Measurements from ENCODE around the gene SAMMSON. TPM values are rescaled to one million over a fixed set of nuclear protein-coding genes. Genes with fewer than 3 reads are reported as not detected.

The SAMMSON gene
- total and polyA plus RNA-seq, 4 experiments from 2014 or later, result not detected

DNA sequence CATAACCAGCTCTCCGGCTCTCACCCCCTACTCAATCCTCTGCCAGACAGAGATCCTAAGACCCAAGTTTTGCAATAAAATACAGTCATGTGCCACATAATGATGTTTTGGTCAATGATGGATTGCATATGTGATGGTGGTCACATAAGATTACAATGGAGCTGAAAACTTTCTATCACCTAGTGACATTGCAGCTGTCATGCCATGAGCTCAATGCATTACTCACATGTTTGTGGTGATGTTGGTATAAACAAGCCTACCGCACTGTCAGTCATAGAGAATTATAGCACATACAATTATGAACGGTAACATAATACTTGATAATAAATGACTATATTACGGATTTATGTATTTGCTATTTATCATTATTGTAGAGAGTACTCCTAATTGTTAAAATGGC lies 26.9 kb upstream of the SAMMSON start:
- Histone ChIP-seq H3K9me3 (ENCODE audit: control insufficient read depth in 1 of 2, low read length in 2 of 2) (no peaks in the 10 kb centered on the region), H3K27me3 (ENCODE audit: insufficient read depth, low read length) (no peaks in the 10 kb centered on the region), H3K4me3 (ENCODE audit: low read length in 2 of 2) (no peak overlapping the region), H3K27ac (ENCODE audit: low read depth, low read length) (no peak overlapping the region), H3K4me1 (ENCODE audit: insufficient read depth, low read length) (no peaks in the 10 kb centered on the region), H3K36me3 (ENCODE audit: insufficient read depth, low read length) (no peaks in the 10 kb centered on the region)
- ChIA-PET CTCF (ENCODE audit: partially characterized antibody) (no interaction called here), POLR2A (ENCODE audit: partially characterized antibody) (no interaction called here)
- Mint-ChIP-seq H3K4me1 (no peaks in the 10 kb centered on the region), H3K9me3 (peaks cover 0 to 15% (median 6%) of the 10 kb centered on the region in 8 donors), H3K36me3 (no peaks in the 10 kb centered on the region), H3K27ac (peak overlapping the region in 1 of 7 donors; percentile 12), H3K27me3 (peaks cover 0 to 2% of the 10 kb centered on the region in 2 donors), H3K4me3 (no peak overlapping the region)
- intact Hi-C loops (cut with micrococcal nuclease), result no loop called here
- no peak for DNase-seq

DNA sequence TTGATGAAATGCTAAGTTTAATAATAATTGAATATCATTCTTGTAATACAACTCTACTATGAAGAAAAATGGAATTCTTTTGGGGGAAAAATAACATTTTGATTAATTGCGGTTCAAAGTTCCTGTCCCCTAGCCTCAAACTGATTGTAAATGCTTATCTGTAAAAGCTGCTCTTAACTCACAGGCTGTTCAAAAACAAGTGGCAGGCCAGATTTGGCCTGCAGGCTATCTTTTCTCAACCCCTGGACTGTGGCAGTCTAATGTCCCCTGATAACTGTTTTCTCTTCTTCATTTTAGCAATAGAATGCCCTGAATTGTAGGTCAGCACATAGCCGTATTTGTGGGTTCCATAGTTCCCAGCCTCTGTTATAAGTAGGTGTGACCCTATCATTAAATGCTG lies 23.5 kb upstream of the SAMMSON start:
- no peaks in the 10 kb centered on the region for H3K27me3 ChIP-seq (ENCODE audit: insufficient read depth, low read length)
- ChIA-PET POLR2A (ENCODE audit: partially characterized antibody) (no interaction called here), CTCF (ENCODE audit: partially characterized antibody) (no interaction called here)
- Mint-ChIP-seq H3K4me1 (no peaks in the 10 kb centered on the region), H3K9me3 (peaks cover 0 to 33% (median 12%) of the 10 kb centered on the region in 8 donors), H3K27me3 (peaks cover 0 to 4% of the 10 kb centered on the region in 2 donors), H3K27ac (no peak overlapping the region), H3K4me3 (no peak overlapping the region), H3K36me3 (no peaks in the 10 kb centered on the region)
- DNase-seq, result no peak
- H3K27ac ChIP-seq (ENCODE audit: low read depth, low read length), result no peak overlapping the region
- intact Hi-C loops (cut with micrococcal nuclease), result no loop called here
- H3K4me3 ChIP-seq (ENCODE audit: low read length in 2 of 2), result no peak overlapping the region
- H3K4me1 ChIP-seq (ENCODE audit: insufficient read depth, low read length), result no peaks in the 10 kb centered on the region
- no peaks in the 10 kb centered on the region for H3K9me3 ChIP-seq (ENCODE audit: control insufficient read depth in 1 of 2, low read length in 2 of 2)
- H3K36me3 ChIP-seq (ENCODE audit: insufficient read depth, low read length), result no peaks in the 10 kb centered on the region

DNA sequence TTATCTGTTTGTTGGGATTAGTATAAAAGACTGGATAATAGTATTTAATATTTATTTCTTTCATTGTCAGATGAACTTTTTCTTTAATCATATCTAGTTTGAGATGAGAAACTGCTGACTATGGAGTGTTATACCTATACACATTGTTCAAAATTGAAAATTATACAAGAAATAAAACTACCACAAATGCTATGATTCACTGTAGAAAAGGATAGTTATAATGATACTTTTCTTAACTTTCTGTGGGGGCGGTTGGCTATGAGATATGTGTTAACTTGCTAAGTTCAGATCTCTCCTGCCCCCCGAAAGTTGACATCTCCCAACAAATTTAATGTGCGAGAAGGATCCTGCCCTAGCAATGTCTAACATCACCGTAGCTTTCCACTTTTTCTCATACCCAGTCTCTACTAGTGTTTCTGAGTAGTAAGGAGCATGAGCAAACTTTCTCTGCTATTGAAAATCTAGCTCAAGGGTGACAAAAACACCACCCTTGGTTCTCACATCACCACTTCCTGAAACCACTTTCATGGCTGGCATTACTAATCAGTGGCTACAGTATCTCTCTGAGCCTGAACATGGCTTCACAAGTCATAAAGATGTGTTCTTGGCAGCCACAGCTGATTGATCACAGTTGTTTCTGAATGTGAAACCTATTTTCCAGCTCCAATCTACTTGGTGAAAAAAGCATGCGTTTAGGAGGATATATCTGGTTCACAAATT lies 15.8 kb upstream of the SAMMSON start:
- Histone ChIP-seq H3K4me3 (ENCODE audit: low read length in 2 of 2) (no peak overlapping the region), H3K27ac (ENCODE audit: low read depth, low read length) (no peak overlapping the region), H3K36me3 (ENCODE audit: insufficient read depth, low read length) (no peaks in the 10 kb centered on the region), H3K9me3 (ENCODE audit: control insufficient read depth in 1 of 2, low read length in 2 of 2) (no peaks in the 10 kb centered on the region), H3K4me1 (ENCODE audit: insufficient read depth, low read length) (no peaks in the 10 kb centered on the region), H3K27me3 (ENCODE audit: insufficient read depth, low read length) (no peaks in the 10 kb centered on the region)
- intact Hi-C loops (cut with micrococcal nuclease), result no loop called here
- peaks cover 0 to 13% (median 4%) of the 10 kb centered on the region in 8 donors for H3K9me3 Mint-ChIP-seq
- H3K4me3 Mint-ChIP-seq, result no peak overlapping the region
- no peak for DNase-seq
- ChIA-PET POLR2A (ENCODE audit: partially characterized antibody) (no interaction called here), CTCF (ENCODE audit: partially characterized antibody) (no interaction called here)
- H3K4me1 Mint-ChIP-seq, result no peaks in the 10 kb centered on the region
- H3K27ac Mint-ChIP-seq, result no peak overlapping the region
- peaks cover 0 to 1% of the 10 kb centered on the region in 2 donors for H3K27me3 Mint-ChIP-seq
- H3K36me3 Mint-ChIP-seq, result no peaks in the 10 kb centered on the region

DNA sequence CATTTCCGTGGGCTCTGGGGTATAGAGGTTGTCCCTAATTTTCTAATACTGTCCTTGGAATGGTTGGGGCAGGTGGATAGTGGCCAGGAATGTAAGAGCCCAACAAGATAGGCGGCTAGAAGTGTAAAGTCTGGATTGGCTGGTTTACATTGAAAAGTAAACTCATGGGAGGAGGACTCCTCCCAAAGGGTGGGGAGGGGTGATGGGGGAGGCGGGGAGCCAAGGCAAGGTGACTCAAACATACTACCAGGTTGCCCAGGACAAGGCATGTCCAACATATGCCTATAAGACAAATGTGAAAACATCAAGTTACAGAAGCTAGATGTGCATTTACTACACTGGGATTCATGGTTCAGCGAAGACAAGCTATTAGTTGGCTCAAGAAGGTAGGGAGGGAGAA lies 14.3 kb upstream of the SAMMSON start:
- intact Hi-C loops (cut with micrococcal nuclease), result no loop called here
- no peak overlapping the region for H3K4me3 Mint-ChIP-seq
- H3K36me3 Mint-ChIP-seq, result no peaks in the 10 kb centered on the region
- peaks cover 0 to 5% (median 2%) of the 10 kb centered on the region in 8 donors for H3K9me3 Mint-ChIP-seq
- DNase-seq, result peak in 1 of 5 donors; percentile 35
- no peak overlapping the region for H3K27ac Mint-ChIP-seq
- ChIA-PET POLR2A (ENCODE audit: partially characterized antibody) (no interaction called here), CTCF (ENCODE audit: partially characterized antibody) (no interaction called here)
- H3K4me1 Mint-ChIP-seq, result no peaks in the 10 kb centered on the region
- no peaks in the 10 kb centered on the region for H3K36me3 ChIP-seq (ENCODE audit: insufficient read depth, low read length)
- no peaks in the 10 kb centered on the region for H3K9me3 ChIP-seq (ENCODE audit: control insufficient read depth in 1 of 2, low read length in 2 of 2)
- H3K4me1 ChIP-seq (ENCODE audit: insufficient read depth, low read length), result no peaks in the 10 kb centered on the region
- peaks cover 0 to 1% of the 10 kb centered on the region in 2 donors for H3K27me3 Mint-ChIP-seq
- H3K27ac ChIP-seq (ENCODE audit: low read depth, low read length), result no peak overlapping the region
- H3K27me3 ChIP-seq (ENCODE audit: insufficient read depth, low read length), result no peaks in the 10 kb centered on the region
- no peak overlapping the region for H3K4me3 ChIP-seq (ENCODE audit: low read length in 2 of 2)

DNA sequence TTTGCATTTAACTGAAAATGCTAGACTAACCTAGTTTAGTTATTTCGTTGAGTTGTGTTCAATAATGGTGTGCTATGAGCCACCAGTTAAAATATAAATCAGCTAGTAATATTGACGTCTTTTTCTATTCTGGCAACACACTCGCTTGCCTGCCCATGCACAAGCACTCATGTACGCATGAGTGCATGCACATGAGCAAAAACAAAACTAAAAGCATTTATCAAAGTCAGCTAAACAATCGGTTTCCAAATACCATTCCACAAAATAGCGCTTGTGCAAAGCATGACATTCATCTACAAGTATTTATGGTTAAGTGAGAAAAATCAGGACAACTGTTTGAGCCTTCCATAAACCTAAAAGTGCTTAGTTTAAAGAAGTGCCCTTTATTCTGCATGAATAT lies 13.1 kb upstream of the SAMMSON start:
- Mint-ChIP-seq H3K4me3 (no peak overlapping the region), H3K9me3 (peaks cover 0 to 5% (median 0%) of the 10 kb centered on the region in 8 donors), H3K4me1 (no peaks in the 10 kb centered on the region), H3K27ac (no peak overlapping the region), H3K27me3 (no peaks in the 10 kb centered on the region), H3K36me3 (no peaks in the 10 kb centered on the region)
- ChIA-PET POLR2A (ENCODE audit: partially characterized antibody) (no interaction called here), CTCF (ENCODE audit: partially characterized antibody) (no interaction called here)
- no peaks in the 10 kb centered on the region for H3K4me1 ChIP-seq (ENCODE audit: insufficient read depth, low read length)
- no peaks in the 10 kb centered on the region for H3K36me3 ChIP-seq (ENCODE audit: insufficient read depth, low read length)
- intact Hi-C loops (cut with micrococcal nuclease), result no loop called here
- no peaks in the 10 kb centered on the region for H3K9me3 ChIP-seq (ENCODE audit: control insufficient read depth in 1 of 2, low read length in 2 of 2)
- no peak overlapping the region for H3K4me3 ChIP-seq (ENCODE audit: low read length in 2 of 2)
- H3K27me3 ChIP-seq (ENCODE audit: insufficient read depth, low read length), result no peaks in the 10 kb centered on the region
- no peak for DNase-seq
- H3K27ac ChIP-seq (ENCODE audit: low read depth, low read length), result no peak overlapping the region

DNA sequence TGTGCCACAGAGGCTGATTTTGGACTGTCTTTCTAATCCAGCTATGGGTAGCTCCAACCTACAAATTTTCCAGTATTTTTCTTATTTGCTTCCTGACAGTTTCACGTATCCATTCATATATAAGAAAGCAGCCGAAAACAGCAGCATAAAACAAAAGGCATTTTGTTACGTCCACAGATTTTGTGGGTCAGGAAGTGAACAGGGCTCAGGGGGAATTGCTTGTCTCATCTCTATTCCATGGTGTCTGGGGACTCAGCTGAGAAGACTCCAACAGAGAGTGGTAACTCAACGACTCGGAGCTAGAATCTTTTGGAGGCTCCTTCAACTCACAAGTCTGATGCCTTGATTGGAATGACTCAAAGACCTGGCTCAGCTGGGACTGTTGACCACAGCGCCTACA lies 11.7 kb upstream of the SAMMSON start:
- CTCF ChIA-PET (ENCODE audit: partially characterized antibody), result no interaction called here
- Mint-ChIP-seq H3K9me3 (peaks cover 0 to 3% (median 0%) of the 10 kb centered on the region in 8 donors), H3K4me3 (no peak overlapping the region), H3K27ac (no peak overlapping the region), H3K27me3 (no peaks in the 10 kb centered on the region), H3K4me1 (no peaks in the 10 kb centered on the region), H3K36me3 (no peaks in the 10 kb centered on the region)
- Histone ChIP-seq H3K36me3 (ENCODE audit: insufficient read depth, low read length) (no peaks in the 10 kb centered on the region), H3K27ac (ENCODE audit: low read depth, low read length) (no peak overlapping the region), H3K9me3 (ENCODE audit: control insufficient read depth in 1 of 2, low read length in 2 of 2) (no peaks in the 10 kb centered on the region), H3K4me1 (ENCODE audit: insufficient read depth, low read length) (no peaks in the 10 kb centered on the region), H3K27me3 (ENCODE audit: insufficient read depth, low read length) (no peaks in the 10 kb centered on the region), H3K4me3 (ENCODE audit: low read length in 2 of 2) (no peak overlapping the region)
- no peak for DNase-seq
- POLR2A ChIA-PET (ENCODE audit: partially characterized antibody), result no interaction called here
- intact Hi-C loops (cut with micrococcal nuclease), result no loop called here

DNA sequence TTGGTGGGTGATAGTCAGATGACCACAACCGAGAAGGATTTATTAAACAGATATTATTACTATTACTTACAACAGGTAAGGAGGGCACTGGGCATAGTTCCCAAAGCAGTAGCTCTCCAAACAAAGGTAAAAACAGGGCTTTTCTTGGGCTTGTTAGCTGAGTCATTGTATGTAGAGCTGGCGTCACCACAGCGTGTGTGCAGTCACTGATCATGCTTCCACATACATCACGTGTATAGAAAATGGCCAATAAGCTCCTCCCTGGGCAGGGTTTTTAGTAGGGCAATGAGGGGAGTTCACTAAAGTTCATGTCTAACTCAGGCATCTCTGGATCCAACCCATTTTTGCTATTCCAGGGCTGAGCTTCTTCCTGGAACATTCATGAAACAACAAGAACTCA lies 5.8 kb upstream of the SAMMSON start:
- Histone ChIP-seq H3K36me3 (ENCODE audit: insufficient read depth, low read length) (no peaks in the 10 kb centered on the region), H3K4me1 (ENCODE audit: insufficient read depth, low read length) (no peaks in the 10 kb centered on the region), H3K27me3 (ENCODE audit: insufficient read depth, low read length) (no peaks in the 10 kb centered on the region), H3K27ac (ENCODE audit: low read depth, low read length) (no peak overlapping the region), H3K9me3 (ENCODE audit: control insufficient read depth in 1 of 2, low read length in 2 of 2) (no peaks in the 10 kb centered on the region), H3K4me3 (ENCODE audit: low read length in 2 of 2) (no peak overlapping the region)
- ChIA-PET POLR2A (ENCODE audit: partially characterized antibody) (no interaction called here), CTCF (ENCODE audit: partially characterized antibody) (no interaction called here)
- no peak for DNase-seq
- no peak overlapping the region for H3K27ac Mint-ChIP-seq
- H3K4me1 Mint-ChIP-seq, result no peaks in the 10 kb centered on the region
- H3K9me3 Mint-ChIP-seq, result no peaks in the 10 kb centered on the region
- H3K27me3 Mint-ChIP-seq, result no peaks in the 10 kb centered on the region
- intact Hi-C loops (cut with micrococcal nuclease), result no loop called here
- H3K4me3 Mint-ChIP-seq, result no peak overlapping the region
- no peaks in the 10 kb centered on the region for H3K36me3 Mint-ChIP-seq

DNA sequence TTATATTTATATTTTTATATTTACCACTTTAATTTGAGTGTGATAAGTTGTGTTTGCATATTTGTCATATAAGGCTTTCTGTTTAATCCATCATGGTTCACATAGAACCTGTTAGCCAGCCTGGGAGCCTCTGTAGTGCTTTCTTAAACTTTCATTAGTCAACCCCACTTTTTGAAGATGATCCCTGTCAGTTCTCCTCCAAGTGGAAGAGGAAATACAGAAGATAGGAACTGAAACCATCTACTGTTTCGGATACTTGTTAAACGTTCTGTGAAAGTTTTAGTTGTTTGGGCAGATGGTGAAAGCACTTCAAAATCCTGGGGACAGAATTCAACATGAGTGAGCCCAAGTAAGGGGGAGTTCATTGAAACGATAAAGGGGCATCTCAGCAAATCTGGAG lies 4.6 kb upstream of the SAMMSON start:
- intact Hi-C loops (cut with micrococcal nuclease), result no loop called here
- Histone ChIP-seq H3K36me3 (ENCODE audit: insufficient read depth, low read length) (no peaks in the 10 kb centered on the region), H3K27me3 (ENCODE audit: insufficient read depth, low read length) (no peaks in the 10 kb centered on the region), H3K9me3 (ENCODE audit: control insufficient read depth in 1 of 2, low read length in 2 of 2) (no peaks in the 10 kb centered on the region), H3K27ac (ENCODE audit: low read depth, low read length) (no peak overlapping the region), H3K4me3 (ENCODE audit: low read length in 2 of 2) (no peak overlapping the region), H3K4me1 (ENCODE audit: insufficient read depth, low read length) (no peaks in the 10 kb centered on the region)
- H3K27ac Mint-ChIP-seq, result no peak overlapping the region
- DNase-seq, result no peak
- CTCF ChIA-PET (ENCODE audit: partially characterized antibody), result no interaction called here
- POLR2A ChIA-PET (ENCODE audit: partially characterized antibody), result no interaction called here
- no peaks in the 10 kb centered on the region for H3K4me1 Mint-ChIP-seq
- no peaks in the 10 kb centered on the region for H3K27me3 Mint-ChIP-seq
- peaks cover 0 to 2% (median 0%) of the 10 kb centered on the region in 8 donors for H3K9me3 Mint-ChIP-seq
- H3K36me3 Mint-ChIP-seq, result no peaks in the 10 kb centered on the region
- H3K4me3 Mint-ChIP-seq, result no peak overlapping the region
